HepG2 (cell line): ENCODE results near the gene HSD17B8. TPM values are rescaled to one million over a fixed set of nuclear protein-coding genes. Genes with fewer than 3 reads are reported as not detected.

Experiments
- DMAP1 ChIP-seq: IDR thresholded peaks from 2 replicates; pipeline ENCODE4 v1.6.1; 2016
- DZIP1 ChIP-seq: sonication (generic); formaldehyde crosslinking; IDR thresholded peaks from 2 replicates; pipeline ENCODE4 v1.5.0; 2020; ENCODE audit warnings: mild to moderate bottlenecking, missing genetic modification reagents
- E2F2 ChIP-seq: sonication (generic); formaldehyde crosslinking; IDR thresholded peaks from 2 replicates; pipeline ENCODE4 v1.4.0; 2020; ENCODE audit warnings: missing genetic modification reagents, borderline replicate concordance
- GPN1 ChIP-seq: sonication (generic); formaldehyde crosslinking; IDR thresholded peaks from 2 replicates; pipeline ENCODE4 v1.5.1; 2020; ENCODE audit warnings: missing genetic modification reagents, borderline replicate concordance
- HNF4G ChIP-seq, 2 experiments: sonication (generic) in 1 of 2; formaldehyde crosslinking in 1 of 2; IDR thresholded peaks; 2 replicates each; pipeline versions ENCODE4 v1.4.0 to v1.6.1; 2011 to 2020; ENCODE audit warnings: borderline replicate concordance in 2 of 2, low read depth in 2 of 2, mild to moderate bottlenecking in 2 of 2, low read length in 1 of 2, missing genetic modification reagents in 1 of 2, moderate library complexity in 1 of 2
- HNRNPUL1 ChIP-seq: fragments of 200-400 bp; formaldehyde crosslinking; IDR thresholded peaks from 2 replicates; pipeline ENCODE4 v1.6.1; 2017; ENCODE audit warnings: low read depth, mild to moderate bottlenecking, low read length, moderate library complexity
- POLR2AphosphoS5 ChIP-seq: IDR thresholded peaks from 2 replicates; pipeline ENCODE4 v1.6.1; 2012; ENCODE audit warnings: low read depth, low read length
- RARG ChIP-seq: sonication (generic); formaldehyde crosslinking; IDR thresholded peaks from 2 replicates; pipeline ENCODE4 v1.4.0; 2020; ENCODE audit warnings: low read depth, mild to moderate bottlenecking, missing genetic modification reagents
- SMAD1 ChIP-seq: sonication (generic); formaldehyde crosslinking; IDR thresholded peaks from 2 replicates; pipeline ENCODE4 v1.4.0; 2020; ENCODE audit warnings: missing genetic modification reagents, low read depth, mild to moderate bottlenecking, borderline replicate concordance
- ZNF496 ChIP-seq: sonication (generic); formaldehyde crosslinking; IDR thresholded peaks from 2 replicates; pipeline ENCODE4 v1.8.1; 2023; ENCODE audit warnings: mild to moderate bottlenecking, moderate library complexity, missing genetic modification reagents; ENCODE audit not compliant: insufficient replicate concordance
- ZNF605 ChIP-seq: sonication (generic); formaldehyde crosslinking; IDR thresholded peaks from 2 replicates; pipeline ENCODE4 v1.8.0; 2022; ENCODE audit warnings: mild to moderate bottlenecking, missing genetic modification reagents
- ZNF614 ChIP-seq: IDR thresholded peaks from 2 replicates; pipeline ENCODE4 v1.6.1; 2018; ENCODE audit warnings: missing biosample characterization, missing genetic modification reagents, inconsistent platforms, borderline replicate concordance
- ZNF674 ChIP-seq: sonication (generic); formaldehyde crosslinking; IDR thresholded peaks from 2 replicates; pipeline ENCODE4 v1.5.0; 2020; ENCODE audit warnings: low read depth, mild to moderate bottlenecking, missing genetic modification reagents
- polyA plus RNA-seq, 8 experiments: library from polyadenylated mRNA; depleted of rRNA in 3 of 8; stranded (reverse) in 7 of 8; unstranded in 1 of 8; fragments of >200 nt; fragmentation: Illumina TruSeq in 4 of 8; extraction: Trizol in 4 of 8; gene quantifications; 2 replicates each; pipeline versions ENCODE4 v1.2.1 to v1.2.3, GENCODE V29; 2011 to 2016; ENCODE audit warnings: low read depth in 4 of 8, missing spikeins in 1 of 8, mixed read lengths in 1 of 8; ENCODE audit not compliant: insufficient read depth in 1 of 8
- total RNA-seq, 5 experiments: library from RNA; depleted of rRNA; stranded (reverse); fragments of >200 nt; fragmentation: Illumina TruSeq; extraction: Trizol; gene quantifications; 2 replicates each; pipeline ENCODE4 v1.2.3, GENCODE V29; 2016; ENCODE audit warnings: low read depth in 1 of 5
- TF ChIP-seq, protein P1 (sequence below): IDR thresholded peaks from 2 replicates; pipeline ENCODE4 v1.6.1; 2016; ENCODE audit warnings: low read depth, missing genetic modification reagents, missing compliant biosample characterization

The HSD17B8 gene
- total and polyA plus RNA-seq, 2 of the 13 experiments (the other 11 are each of a cell fraction or from before 2014, with no cell fraction given): 12.6 to 20.1 TPM

DNA sequence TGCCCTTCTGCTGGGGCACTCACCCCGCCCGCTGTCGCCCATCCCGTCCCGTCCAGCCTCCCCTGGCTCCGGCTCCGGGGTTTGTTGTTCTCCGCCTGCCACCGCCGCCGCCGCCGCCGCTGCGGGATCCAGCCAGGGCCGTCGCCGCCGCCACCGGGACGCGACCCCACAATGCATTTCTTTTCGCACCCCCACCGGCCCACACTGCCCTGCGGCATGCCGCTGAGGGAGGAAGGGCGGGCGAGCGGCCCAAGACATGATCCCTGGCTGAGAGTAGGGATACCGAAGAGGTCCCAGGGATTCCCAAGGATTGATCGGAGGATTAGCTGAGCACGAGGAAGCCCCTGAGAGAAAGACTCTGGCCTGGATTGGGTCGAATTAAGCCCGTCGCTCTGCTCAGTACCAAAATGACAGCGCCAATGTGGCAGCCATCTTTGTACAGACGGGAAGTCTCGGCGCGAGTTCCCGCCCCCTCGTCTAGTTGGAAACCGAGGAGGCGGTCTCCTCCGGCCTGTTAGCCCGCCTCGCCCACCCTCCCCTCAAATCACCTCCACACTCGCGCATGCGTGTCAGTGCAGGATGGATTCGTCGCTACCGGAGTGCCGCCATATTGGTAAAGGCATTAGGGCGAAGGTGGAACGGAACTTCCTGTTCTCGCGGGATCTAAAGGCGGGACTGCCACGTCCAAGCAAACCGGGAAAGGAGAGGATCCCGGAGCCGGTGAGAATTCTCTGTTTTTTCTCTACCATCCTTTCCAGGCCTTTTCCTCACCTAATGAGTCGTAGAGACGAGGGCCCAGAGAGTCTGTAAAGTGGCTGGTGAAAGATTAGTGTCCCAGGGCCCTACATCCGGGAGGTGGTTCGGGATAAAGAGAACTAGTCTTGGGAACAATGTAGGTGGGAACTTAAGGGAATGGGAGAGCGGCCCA lies 4.0 kb upstream of the HSD17B8 start, which contains the start of the genes RXRB and SLC39A7 (continued):
- TF ChIP-seq SMAD1 (CRISPR knock-in tag): peak; percentile 57
- TF ChIP-seq E2F2: peak; percentile 83
- peak; percentile 43; the same call in 1 of the 2 replicates for TF ChIP-seq GPN1 (CRISPR knock-in tag)
- peak; percentile 16; the same call in 1 of the 2 replicates for TF ChIP-seq ZNF674 (CRISPR knock-in tag)
- TF ChIP-seq ZNF605 (CRISPR knock-in tag): peak; percentile 92
- peak; percentile 81 for TF ChIP-seq DZIP1 (CRISPR knock-in tag)
- peak; percentile 94 for TF ChIP-seq DMAP1
- no peak; the same call in 1 of the 2 replicates for TF ChIP-seq RARG
- TF ChIP-seq ZNF614 (CRISPR knock-in tag): peak; percentile 80
- TF ChIP-seq ZNF496 (CRISPR knock-in tag): no peak
- peak; percentile 10; the same call in 1 of the 2 replicates for TF ChIP-seq HNF4G (IDR thresholded peaks at IDR 0.05; ENCODE audit: borderline replicate concordance, low read depth, low read length)
- TF ChIP-seq HNF4G (CRISPR knock-in tag; IDR thresholded peaks at IDR 0.05; ENCODE audit: borderline replicate concordance, low read depth): 0 out of 2 replicates have a peak, but pooled peaks have one; percentile 54
- peak; percentile 84 for TF ChIP-seq POLR2AphosphoS5
- TF ChIP-seq, protein P1, sequence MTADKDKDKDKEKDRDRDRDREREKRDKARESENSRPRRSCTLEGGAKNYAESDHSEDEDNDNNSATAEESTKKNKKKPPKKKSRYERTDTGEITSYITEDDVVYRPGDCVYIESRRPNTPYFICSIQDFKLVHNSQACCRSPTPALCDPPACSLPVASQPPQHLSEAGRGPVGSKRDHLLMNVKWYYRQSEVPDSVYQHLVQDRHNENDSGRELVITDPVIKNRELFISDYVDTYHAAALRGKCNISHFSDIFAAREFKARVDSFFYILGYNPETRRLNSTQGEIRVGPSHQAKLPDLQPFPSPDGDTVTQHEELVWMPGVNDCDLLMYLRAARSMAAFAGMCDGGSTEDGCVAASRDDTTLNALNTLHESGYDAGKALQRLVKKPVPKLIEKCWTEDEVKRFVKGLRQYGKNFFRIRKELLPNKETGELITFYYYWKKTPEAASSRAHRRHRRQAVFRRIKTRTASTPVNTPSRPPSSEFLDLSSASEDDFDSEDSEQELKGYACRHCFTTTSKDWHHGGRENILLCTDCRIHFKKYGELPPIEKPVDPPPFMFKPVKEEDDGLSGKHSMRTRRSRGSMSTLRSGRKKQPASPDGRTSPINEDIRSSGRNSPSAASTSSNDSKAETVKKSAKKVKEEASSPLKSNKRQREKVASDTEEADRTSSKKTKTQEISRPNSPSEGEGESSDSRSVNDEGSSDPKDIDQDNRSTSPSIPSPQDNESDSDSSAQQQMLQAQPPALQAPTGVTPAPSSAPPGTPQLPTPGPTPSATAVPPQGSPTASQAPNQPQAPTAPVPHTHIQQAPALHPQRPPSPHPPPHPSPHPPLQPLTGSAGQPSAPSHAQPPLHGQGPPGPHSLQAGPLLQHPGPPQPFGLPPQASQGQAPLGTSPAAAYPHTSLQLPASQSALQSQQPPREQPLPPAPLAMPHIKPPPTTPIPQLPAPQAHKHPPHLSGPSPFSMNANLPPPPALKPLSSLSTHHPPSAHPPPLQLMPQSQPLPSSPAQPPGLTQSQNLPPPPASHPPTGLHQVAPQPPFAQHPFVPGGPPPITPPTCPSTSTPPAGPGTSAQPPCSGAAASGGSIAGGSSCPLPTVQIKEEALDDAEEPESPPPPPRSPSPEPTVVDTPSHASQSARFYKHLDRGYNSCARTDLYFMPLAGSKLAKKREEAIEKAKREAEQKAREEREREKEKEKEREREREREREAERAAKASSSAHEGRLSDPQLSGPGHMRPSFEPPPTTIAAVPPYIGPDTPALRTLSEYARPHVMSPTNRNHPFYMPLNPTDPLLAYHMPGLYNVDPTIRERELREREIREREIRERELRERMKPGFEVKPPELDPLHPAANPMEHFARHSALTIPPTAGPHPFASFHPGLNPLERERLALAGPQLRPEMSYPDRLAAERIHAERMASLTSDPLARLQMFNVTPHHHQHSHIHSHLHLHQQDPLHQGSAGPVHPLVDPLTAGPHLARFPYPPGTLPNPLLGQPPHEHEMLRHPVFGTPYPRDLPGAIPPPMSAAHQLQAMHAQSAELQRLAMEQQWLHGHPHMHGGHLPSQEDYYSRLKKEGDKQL (CRISPR knock-in tag): peak; percentile 58; the same call in 1 of the 2 replicates
- TF ChIP-seq HNRNPUL1: no peak
